PC-3 (cell line): ENCODE results near the gene TRPV2. TPM values are rescaled to one million over a fixed set of nuclear protein-coding genes. Genes with fewer than 3 reads are reported as not detected.
A peak's percentile ranks its signal among the peaks of the same experiment; 100 is the strongest.

Experiments used
- ATAC-seq: fragments of 200-7000 bp; cut with Tn5 transposase; 2 replicates; pipeline ENCODE4 v1.9.1; 2020; ENCODE audit warnings: mild to moderate bottlenecking, moderate library complexity
- BruUV-seq: library from RNA; stranded (reverse); fragments of 400-500 nt; replicated peaks from 2 replicates; lab custom pipeline; 2021; lab: Mats Ljungman, UMichigan
- CTCF ChIA-PET: fragments of 300-600 bp; sonication (Branson Sonifier 250); formaldehyde crosslinking; loops from one replicate; lab custom pipeline; 2022; ENCODE audit warnings: antibody characterized with exemption; lab: Charles Lee
- POLR2A ChIA-PET: fragments of 300-600 bp; sonication (Branson Sonifier 250); formaldehyde crosslinking; loops from one replicate; lab custom pipeline; 2022; ENCODE audit warnings: antibody characterized with exemption; ENCODE audit not compliant: unreplicated experiment; lab: Charles Lee
- DNase-seq: peaks from one replicate; pipeline ENCODE4 v3.0.0-alpha.2; 2015
- H2AFZ ChIP-seq: fragments of 300-600 bp; sonication (generic); 2 replicates; pipeline ENCODE4 v1.6.0; 2016; ENCODE audit warnings: antibody characterized with exemption, low read length
- H3F3A ChIP-seq: fragments of 300-600 bp; sonication (generic); one replicate; pipeline ENCODE4 v1.6.0; 2017; ENCODE audit warnings: antibody characterized with exemption, low read length, control low read depth, mild to moderate bottlenecking; ENCODE audit not compliant: unreplicated experiment
- H3K27ac ChIP-seq: fragments of 300-600 bp; sonication (generic); 2 replicates; pipeline ENCODE4 v1.5.1; 2016; ENCODE audit warnings: mild to moderate bottlenecking, low read length
- H3K27me3 ChIP-seq: fragments of 300-600 bp; sonication (generic); 2 replicates; pipeline ENCODE4 v1.6.1; 2016; ENCODE audit warnings: low read length, mixed read lengths
- H3K36me3 ChIP-seq: fragments of 300-600 bp; sonication (generic); 2 replicates; pipeline ENCODE4 v1.6.1; 2016; ENCODE audit warnings: low read depth, mixed run types, low read length, mixed read lengths
- H3K4me1 ChIP-seq: fragments of 300-600 bp; sonication (generic); 2 replicates; pipeline ENCODE4 v1.5.1; 2016; ENCODE audit warnings: low read length; ENCODE audit not compliant: insufficient read depth
- H3K4me2 ChIP-seq: fragments of 300-600 bp; sonication (generic); 2 replicates; pipeline ENCODE4 v1.6.0; 2016; ENCODE audit warnings: low read length
- H3K4me3 ChIP-seq: fragments of 300-600 bp; sonication (generic); 2 replicates; pipeline ENCODE4 v1.5.1; 2016; ENCODE audit warnings: mild to moderate bottlenecking, low read length, mixed read lengths
- H3K79me2 ChIP-seq: fragments of 300-600 bp; sonication (generic); 2 replicates; pipeline ENCODE4 v1.6.1; 2017; ENCODE audit warnings: low read length, mixed read lengths
- H3K9ac ChIP-seq: fragments of 300-600 bp; sonication (generic); 2 replicates; pipeline ENCODE4 v1.6.0; 2016; ENCODE audit warnings: mild to moderate bottlenecking, low read length
- H3K9me2 ChIP-seq: fragments of 300-600 bp; sonication (generic); replicated peaks from 2 replicates; pipeline ENCODE4 v1.6.1; 2016; ENCODE audit warnings: mixed run types, low read length, mixed read lengths
- H3K9me3 ChIP-seq: fragments of 300-600 bp; sonication (generic); 2 replicates; pipeline ENCODE4 v1.6.1; 2016; ENCODE audit warnings: low read length, mixed read lengths
- H4K20me1 ChIP-seq: fragments of 300-600 bp; sonication (generic); 2 replicates; pipeline ENCODE4 v1.6.1; 2016; ENCODE audit warnings: low read length, mixed read lengths
- EZH2 ChIP-seq: fragments of 300-600 bp; sonication (generic); IDR thresholded peaks from one replicate; pipeline ENCODE4 v1.6.1; 2017; ENCODE audit warnings: antibody characterized with exemption, mild to moderate bottlenecking, low read length; ENCODE audit not compliant: unreplicated experiment
- EZH2phosphoT487 ChIP-seq: fragments of 300-600 bp; sonication (generic); IDR thresholded peaks from 2 replicates; pipeline ENCODE4 v1.6.1; 2018; ENCODE audit warnings: mild to moderate bottlenecking, antibody characterized with exemption, low read length, borderline replicate concordance
- intact Hi-C: fragments of 100-400 bp; cut with micrococcal nuclease; formaldehyde crosslinking; loops from 2 replicates; pipeline ENCODE4 v1.9.0; 2023
- total RNA-seq: library from RNA; depleted of rRNA; stranded (reverse); fragments of >200 nt; gene quantifications from 2 replicates; pipeline ENCODE4 v1.2.3, GENCODE V29; 2014
- TF ChIP-seq, protein P1 (sequence below): fragments of 300-600 bp; sonication (generic); conservative IDR thresholded peaks from 2 replicates; pipeline ENCODE4 v1.5.1; 2017; ENCODE audit warnings: antibody characterized with exemption, low read depth, mild to moderate bottlenecking, low read length

The TRPV2 gene
- total RNA-seq, 1 experiment from 2014 or later: 1.9 TPM

GRCh38 chr17:16465861-16466338 is 50.5 kb downstream of the TRPV2 start:
- Histone ChIP-seq H4K20me1 (no peaks in the 10 kb centered on the region), H3K9ac (no peak overlapping the region), H3K4me1 (no peaks in the 10 kb centered on the region), H3K27me3 (no peaks in the 10 kb centered on the region), H3K27ac (no peak overlapping the region), H3K9me3 (no peaks in the 10 kb centered on the region), H3K9me2 (no peaks in the 10 kb centered on the region), H3K4me2 (no peak overlapping the region), H3K4me3 (no peak overlapping the region), H2AFZ (no peak overlapping the region), H3K79me2 (no peaks in the 10 kb centered on the region), H3F3A (no peaks in the 10 kb centered on the region), H3K36me3 (no peaks in the 10 kb centered on the region)
- TF ChIP-seq EZH2phosphoT487 (no peak), EZH2 (no peak)
- TF ChIP-seq, protein P1, sequence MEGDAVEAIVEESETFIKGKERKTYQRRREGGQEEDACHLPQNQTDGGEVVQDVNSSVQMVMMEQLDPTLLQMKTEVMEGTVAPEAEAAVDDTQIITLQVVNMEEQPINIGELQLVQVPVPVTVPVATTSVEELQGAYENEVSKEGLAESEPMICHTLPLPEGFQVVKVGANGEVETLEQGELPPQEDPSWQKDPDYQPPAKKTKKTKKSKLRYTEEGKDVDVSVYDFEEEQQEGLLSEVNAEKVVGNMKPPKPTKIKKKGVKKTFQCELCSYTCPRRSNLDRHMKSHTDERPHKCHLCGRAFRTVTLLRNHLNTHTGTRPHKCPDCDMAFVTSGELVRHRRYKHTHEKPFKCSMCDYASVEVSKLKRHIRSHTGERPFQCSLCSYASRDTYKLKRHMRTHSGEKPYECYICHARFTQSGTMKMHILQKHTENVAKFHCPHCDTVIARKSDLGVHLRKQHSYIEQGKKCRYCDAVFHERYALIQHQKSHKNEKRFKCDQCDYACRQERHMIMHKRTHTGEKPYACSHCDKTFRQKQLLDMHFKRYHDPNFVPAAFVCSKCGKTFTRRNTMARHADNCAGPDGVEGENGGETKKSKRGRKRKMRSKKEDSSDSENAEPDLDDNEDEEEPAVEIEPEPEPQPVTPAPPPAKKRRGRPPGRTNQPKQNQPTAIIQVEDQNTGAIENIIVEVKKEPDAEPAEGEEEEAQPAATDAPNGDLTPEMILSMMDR: no peak
- intact Hi-C loops: no loop called here
- POLR2A ChIA-PET: no interaction called here
- BruUV-seq: no TSS peak
- no peak for DNase-seq
- no peak for ATAC-seq
- CTCF ChIA-PET: no interaction called here

- ChIA-PET CTCF (no interaction called here), POLR2A (no interaction called here)
- Histone ChIP-seq H3F3A (no peaks in the 10 kb centered on the region), H3K9me2 (no peaks in the 10 kb centered on the region), H3K79me2 (no peaks in the 10 kb centered on the region), H3K4me2 (no peak overlapping the region), H3K27me3 (no peaks in the 10 kb centered on the region), H3K9me3 (no peaks in the 10 kb centered on the region), H4K20me1 (no peaks in the 10 kb centered on the region), H3K36me3 (no peaks in the 10 kb centered on the region), H3K9ac (no peak overlapping the region), H3K27ac (no peak overlapping the region), H3K4me3 (no peak overlapping the region), H2AFZ (no peak overlapping the region), H3K4me1 (no peaks in the 10 kb centered on the region)
- ATAC-seq: no peak
- no TSS peak for BruUV-seq
- intact Hi-C loops: no loop called here
- no peak for TF ChIP-seq EZH2
- TF ChIP-seq, protein P1: no peak
- TF ChIP-seq EZH2phosphoT487: no peak
- peak; percentile 18 for DNase-seq
These were observed 51.0 kb downstream of the TRPV2 start for GRCh38 chr17:16466407-16466806.

DNA sequence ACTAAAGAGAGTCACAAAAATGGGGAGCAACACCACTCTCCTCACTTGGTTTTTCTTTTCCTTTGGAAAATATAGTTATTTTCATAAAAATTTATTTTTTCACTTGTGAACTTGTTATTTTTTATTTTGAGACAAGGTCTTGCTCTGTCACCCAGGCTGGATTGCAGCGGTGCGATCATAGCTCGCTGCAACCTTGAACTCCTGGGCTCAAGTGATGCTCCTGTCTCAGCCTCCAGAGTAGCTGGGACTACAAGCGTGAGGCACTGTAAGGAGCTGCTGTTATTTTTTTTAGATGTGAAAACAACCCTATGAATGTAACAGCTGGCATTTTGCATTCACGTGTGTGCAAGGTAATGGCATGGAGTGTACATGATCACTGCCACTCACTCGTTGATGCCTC is 51.7 kb downstream of the TRPV2 start:
- H3K9me2 ChIP-seq: no peaks in the 10 kb centered on the region
- no peaks in the 10 kb centered on the region for H3K79me2 ChIP-seq
- TF ChIP-seq, protein P1: no peak
- no peak for TF ChIP-seq EZH2phosphoT487
- no peak for TF ChIP-seq EZH2
- H4K20me1 ChIP-seq: no peaks in the 10 kb centered on the region
- no peak overlapping the region for H3K4me3 ChIP-seq
- no peak overlapping the region for H3K4me2 ChIP-seq
- CTCF ChIA-PET: no interaction called here
- intact Hi-C loops: no loop called here
- POLR2A ChIA-PET: no interaction called here
- ATAC-seq (no peak), DNase-seq (no peak)
- H3K27me3 ChIP-seq: no peaks in the 10 kb centered on the region
- no peak overlapping the region for H3K9ac ChIP-seq
- no peaks in the 10 kb centered on the region for H3K36me3 ChIP-seq
- no peaks in the 10 kb centered on the region for H3K4me1 ChIP-seq
- no peak overlapping the region for H2AFZ ChIP-seq
- no peaks in the 10 kb centered on the region for H3K9me3 ChIP-seq
- H3K27ac ChIP-seq: no peak overlapping the region
- no TSS peak for BruUV-seq
- no peaks in the 10 kb centered on the region for H3F3A ChIP-seq
